Neural cell (in vitro differentiated cells): ENCODE results near the gene ASTN1. TPM values are rescaled to one million over a fixed set of nuclear protein-coding genes. Genes with fewer than 3 reads are reported as not detected.

Experiments used
- H2AFZ ChIP-seq: fragments of 200-600, 300-800 bp; sonication (generic), shearing (Covaris generic); 2 replicates; pipeline ENCODE4 v1.6.0; 2014; ENCODE audit warnings: low read depth, mild to moderate bottlenecking, antibody characterized with exemption, low read length, moderate library complexity
- H3F3A ChIP-seq: fragments of 200-600 bp; shearing (Covaris generic); 2 replicates; pipeline ENCODE4 v1.6.1; 2016; ENCODE audit warnings: mild to moderate bottlenecking, moderate library complexity, mixed read lengths, antibody characterized with exemption, low read length; ENCODE audit not compliant: insufficient read depth, poor library complexity, severe bottlenecking
- H3K27ac ChIP-seq: fragments of 200-600, 300-800 bp; sonication (generic), shearing (Covaris generic); 2 replicates; pipeline ENCODE4 v1.5.1; 2014; ENCODE audit warnings: mild to moderate bottlenecking, low read length, moderate library complexity
- H3K27me3 ChIP-seq: fragments of 300-800, 200-600 bp; sonication (generic), shearing (Covaris generic); 2 replicates; pipeline ENCODE4 v1.6.0; 2014; ENCODE audit warnings: mild to moderate bottlenecking, low read depth, low read length, moderate library complexity; ENCODE audit not compliant: insufficient read depth
- H3K36me3 ChIP-seq: fragments of 300-800, 200-600 bp; sonication (generic), shearing (Covaris generic); 2 replicates; pipeline ENCODE4 v1.5.1; 2014; ENCODE audit warnings: mild to moderate bottlenecking, antibody characterized with exemption, low read length, moderate library complexity; ENCODE audit not compliant: insufficient read depth
- H3K4me2 ChIP-seq: fragments of 300-800, 200-600 bp; sonication (generic), shearing (Covaris generic); 2 replicates; pipeline ENCODE4 v1.6.0; 2014; ENCODE audit warnings: mild to moderate bottlenecking, low read length
- H3K4me3 ChIP-seq: fragments of 300-800, 200-600 bp; sonication (generic), shearing (Covaris generic); 2 replicates; pipeline ENCODE4 v1.5.1; 2014; ENCODE audit warnings: mild to moderate bottlenecking, low read length, moderate library complexity
- H3K79me2 ChIP-seq: fragments of 200-600 bp; shearing (Covaris generic); replicated peaks from 2 replicates; pipeline ENCODE4 v1.6.0; 2014; ENCODE audit warnings: mild to moderate bottlenecking, low read length, moderate library complexity; ENCODE audit not compliant: insufficient read depth
- H3K9ac ChIP-seq: fragments of 300-800, 200-600 bp; sonication (generic), shearing (Covaris generic); 2 replicates; pipeline ENCODE4 v1.6.1; 2016; ENCODE audit warnings: mild to moderate bottlenecking, low read length, mixed read lengths
- H3K9me2 ChIP-seq: fragments of 200-600 bp; shearing (Covaris generic); 2 replicates; pipeline ENCODE4 v1.6.1; 2016; ENCODE audit warnings: mild to moderate bottlenecking, low read length, mixed read lengths; ENCODE audit not compliant: insufficient read depth
- H3K9me3 ChIP-seq: fragments of 200-600, 300-800 bp; sonication (generic), shearing (Covaris generic); 2 replicates; pipeline ENCODE4 v1.6.1; 2016; ENCODE audit warnings: mild to moderate bottlenecking, mixed run types, low read length, moderate library complexity, mixed read lengths
- H4K20me1 ChIP-seq: fragments of 200-600 bp; shearing (Covaris generic); 2 replicates; pipeline ENCODE4 v1.6.1; 2016; ENCODE audit warnings: mild to moderate bottlenecking, mixed run types; ENCODE audit not compliant: insufficient read depth
- EP300 ChIP-seq: fragments of 450-650 bp; conservative IDR thresholded peaks from 2 replicates; pipeline ENCODE4 v1.6.1; 2014; ENCODE audit warnings: antibody characterized with exemption, mild to moderate bottlenecking, moderate library complexity; ENCODE audit not compliant: poor library complexity, severe bottlenecking
- EZH2 ChIP-seq: fragments of 200-600, 300-800 bp; shearing (Covaris generic), sonication (generic); IDR thresholded peaks from 2 replicates; pipeline ENCODE4 v1.6.1; 2014; ENCODE audit warnings: antibody characterized with exemption, low read length, borderline replicate concordance, mild to moderate bottlenecking; ENCODE audit not compliant: insufficient read depth, poor library complexity, severe bottlenecking
- MXI1 ChIP-seq: fragments of 450-650 bp; conservative IDR thresholded peaks from 2 replicates; pipeline ENCODE4 v1.6.1; 2014; ENCODE audit warnings: antibody characterized with exemption, mild to moderate bottlenecking; ENCODE audit not compliant: poor library complexity, severe bottlenecking
- POLR2AphosphoS5 ChIP-seq: IDR thresholded peaks from 2 replicates; pipeline ENCODE4 v1.6.1; 2012
- RAD21 ChIP-seq: fragments of 450-650 bp; conservative IDR thresholded peaks from 2 replicates; pipeline ENCODE4 v1.6.1; 2014; ENCODE audit warnings: antibody characterized with exemption, mild to moderate bottlenecking, moderate library complexity
- SMC3 ChIP-seq: fragments of 450-650 bp; conservative IDR thresholded peaks from 2 replicates; pipeline ENCODE4 v1.6.1; 2014; ENCODE audit warnings: antibody characterized with exemption, mild to moderate bottlenecking, moderate library complexity; ENCODE audit not compliant: poor library complexity
- TAF1 ChIP-seq: IDR thresholded peaks from 2 replicates; pipeline ENCODE4 v1.6.1; 2012; ENCODE audit warnings: low read depth
- polyA plus RNA-seq: library from polyadenylated mRNA; depleted of rRNA; stranded (reverse); fragments of >200 nt; gene quantifications from 2 replicates; pipeline ENCODE4 v1.2.3, GENCODE V29; 2014
- TF ChIP-seq, protein P1 (sequence below): fragments of 450-650 bp; IDR thresholded peaks from 2 replicates; pipeline ENCODE4 v1.5.1; 2014; ENCODE audit warnings: antibody characterized with exemption, mild to moderate bottlenecking, moderate library complexity; ENCODE audit not compliant: poor library complexity, severe bottlenecking
- TF ChIP-seq, protein P2 (sequence below): IDR thresholded peaks from 2 replicates; pipeline ENCODE4 v1.6.1; 2012; ENCODE audit warnings: borderline replicate concordance

Gene ASTN1
- polyA plus RNA-seq, 1 donor from 2014 or later, result 33.4 TPM

DNA sequence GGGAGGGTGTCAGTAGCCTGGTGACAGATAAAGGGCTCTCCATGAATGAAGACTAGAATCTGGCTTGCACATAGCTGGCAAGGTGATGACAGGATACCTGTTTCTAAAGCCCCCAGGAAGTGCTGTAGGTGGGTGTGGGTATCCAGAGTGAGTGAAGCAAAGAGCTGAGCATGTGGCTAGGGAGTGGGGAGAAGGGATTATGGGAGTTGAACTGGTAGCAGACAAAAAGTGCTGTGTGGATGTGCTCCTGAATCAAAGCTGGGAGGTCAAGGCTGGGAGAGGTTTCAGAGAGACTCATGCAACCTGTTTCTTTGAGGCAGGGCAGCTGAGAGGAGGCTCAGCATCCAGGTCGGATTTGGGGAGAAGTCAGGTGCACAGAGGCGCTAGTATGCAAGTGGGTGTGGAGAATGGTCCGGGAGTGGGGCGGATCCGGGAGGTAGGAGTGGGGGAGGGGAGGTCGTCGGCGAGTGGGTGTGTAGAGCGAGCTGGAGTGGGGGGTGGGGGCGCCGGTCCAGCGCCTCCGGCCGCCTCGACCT lies 600 bp downstream of the ASTN1 start:
- Histone ChIP-seq H3K9me3 (no peaks in the 10 kb centered on the region), H3K27ac (peak overlapping the region; percentile 80), H3K4me3 (peak overlapping the region; percentile 82), H3K27me3 (no peaks in the 10 kb centered on the region), H4K20me1 (no peaks in the 10 kb centered on the region), H3K9me2 (no peaks in the 10 kb centered on the region), H3K9ac (peak overlapping the region; percentile 86), H3K36me3 (no peaks in the 10 kb centered on the region), H2AFZ (peak overlapping the region; percentile 83), H3F3A (peaks cover 3% of the 10 kb centered on the region), H3K79me2 (peaks cover 34% of the 10 kb centered on the region), H3K4me2 (peak overlapping the region; percentile 76)
- TF ChIP-seq TAF1 (peak; percentile 41), EP300 (no peak)

DNA sequence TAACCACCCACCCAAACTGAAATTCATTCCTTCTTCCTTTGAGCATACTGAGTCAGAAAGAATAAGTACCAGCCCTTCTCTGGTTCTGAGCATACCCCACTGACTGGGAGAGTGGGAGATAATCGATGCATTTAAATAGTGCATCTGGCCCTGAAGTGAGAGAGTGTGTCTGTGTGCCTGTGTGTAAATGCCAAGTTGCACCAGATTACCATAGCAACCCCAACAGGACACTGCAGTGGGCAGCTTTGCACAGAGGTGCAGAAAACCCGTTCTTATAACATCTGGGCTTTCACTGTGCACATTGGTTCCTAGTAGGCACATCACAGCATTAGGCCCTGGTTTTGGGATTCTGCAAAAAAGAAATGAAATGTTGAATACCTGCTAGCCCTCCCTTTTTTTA lies 2.3 kb downstream of the ASTN1 start:
- no peak overlapping the region for H3K27ac ChIP-seq
- no peak overlapping the region for H2AFZ ChIP-seq
- H3K79me2 ChIP-seq, result peaks cover 34% of the 10 kb centered on the region
- H3K36me3 ChIP-seq, result no peaks in the 10 kb centered on the region
- no peaks in the 10 kb centered on the region for H3K9me3 ChIP-seq
- TF ChIP-seq EP300, result no peak
- no peak overlapping the region for H3K9ac ChIP-seq
- peak overlapping the region; percentile 76 for H3K4me2 ChIP-seq
- H3K9me2 ChIP-seq, result no peaks in the 10 kb centered on the region
- no peaks in the 10 kb centered on the region for H4K20me1 ChIP-seq
- peaks cover 3% of the 10 kb centered on the region for H3F3A ChIP-seq
- no peaks in the 10 kb centered on the region for H3K27me3 ChIP-seq
- H3K4me3 ChIP-seq, result peak overlapping the region; percentile 82

DNA sequence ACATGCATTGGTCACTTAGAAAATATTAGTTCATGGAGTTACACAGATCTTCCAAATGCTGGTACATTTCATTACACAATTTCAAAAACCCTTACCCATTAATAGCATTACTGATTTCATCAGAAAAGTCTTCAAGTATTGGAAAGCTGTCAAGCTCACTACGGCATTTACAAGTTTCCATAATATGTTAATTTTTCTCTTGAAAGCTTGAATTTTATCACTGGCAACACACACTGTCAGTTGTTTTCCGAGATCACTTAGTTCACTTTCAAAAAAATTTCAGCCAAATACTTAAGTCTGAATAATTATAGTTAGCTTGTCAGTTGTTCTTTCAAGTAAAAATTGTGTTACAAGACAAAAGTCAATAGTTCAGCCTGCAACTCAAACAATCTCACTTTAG lies 18.0 kb downstream of the ASTN1 start:
- no peak for TF ChIP-seq EP300
- TF ChIP-seq, protein P1, sequence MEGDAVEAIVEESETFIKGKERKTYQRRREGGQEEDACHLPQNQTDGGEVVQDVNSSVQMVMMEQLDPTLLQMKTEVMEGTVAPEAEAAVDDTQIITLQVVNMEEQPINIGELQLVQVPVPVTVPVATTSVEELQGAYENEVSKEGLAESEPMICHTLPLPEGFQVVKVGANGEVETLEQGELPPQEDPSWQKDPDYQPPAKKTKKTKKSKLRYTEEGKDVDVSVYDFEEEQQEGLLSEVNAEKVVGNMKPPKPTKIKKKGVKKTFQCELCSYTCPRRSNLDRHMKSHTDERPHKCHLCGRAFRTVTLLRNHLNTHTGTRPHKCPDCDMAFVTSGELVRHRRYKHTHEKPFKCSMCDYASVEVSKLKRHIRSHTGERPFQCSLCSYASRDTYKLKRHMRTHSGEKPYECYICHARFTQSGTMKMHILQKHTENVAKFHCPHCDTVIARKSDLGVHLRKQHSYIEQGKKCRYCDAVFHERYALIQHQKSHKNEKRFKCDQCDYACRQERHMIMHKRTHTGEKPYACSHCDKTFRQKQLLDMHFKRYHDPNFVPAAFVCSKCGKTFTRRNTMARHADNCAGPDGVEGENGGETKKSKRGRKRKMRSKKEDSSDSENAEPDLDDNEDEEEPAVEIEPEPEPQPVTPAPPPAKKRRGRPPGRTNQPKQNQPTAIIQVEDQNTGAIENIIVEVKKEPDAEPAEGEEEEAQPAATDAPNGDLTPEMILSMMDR, result no peak
- TF ChIP-seq RAD21, result no peak
- no peak for TF ChIP-seq EZH2
- TF ChIP-seq POLR2AphosphoS5, result no peak
- TF ChIP-seq, protein P2, sequence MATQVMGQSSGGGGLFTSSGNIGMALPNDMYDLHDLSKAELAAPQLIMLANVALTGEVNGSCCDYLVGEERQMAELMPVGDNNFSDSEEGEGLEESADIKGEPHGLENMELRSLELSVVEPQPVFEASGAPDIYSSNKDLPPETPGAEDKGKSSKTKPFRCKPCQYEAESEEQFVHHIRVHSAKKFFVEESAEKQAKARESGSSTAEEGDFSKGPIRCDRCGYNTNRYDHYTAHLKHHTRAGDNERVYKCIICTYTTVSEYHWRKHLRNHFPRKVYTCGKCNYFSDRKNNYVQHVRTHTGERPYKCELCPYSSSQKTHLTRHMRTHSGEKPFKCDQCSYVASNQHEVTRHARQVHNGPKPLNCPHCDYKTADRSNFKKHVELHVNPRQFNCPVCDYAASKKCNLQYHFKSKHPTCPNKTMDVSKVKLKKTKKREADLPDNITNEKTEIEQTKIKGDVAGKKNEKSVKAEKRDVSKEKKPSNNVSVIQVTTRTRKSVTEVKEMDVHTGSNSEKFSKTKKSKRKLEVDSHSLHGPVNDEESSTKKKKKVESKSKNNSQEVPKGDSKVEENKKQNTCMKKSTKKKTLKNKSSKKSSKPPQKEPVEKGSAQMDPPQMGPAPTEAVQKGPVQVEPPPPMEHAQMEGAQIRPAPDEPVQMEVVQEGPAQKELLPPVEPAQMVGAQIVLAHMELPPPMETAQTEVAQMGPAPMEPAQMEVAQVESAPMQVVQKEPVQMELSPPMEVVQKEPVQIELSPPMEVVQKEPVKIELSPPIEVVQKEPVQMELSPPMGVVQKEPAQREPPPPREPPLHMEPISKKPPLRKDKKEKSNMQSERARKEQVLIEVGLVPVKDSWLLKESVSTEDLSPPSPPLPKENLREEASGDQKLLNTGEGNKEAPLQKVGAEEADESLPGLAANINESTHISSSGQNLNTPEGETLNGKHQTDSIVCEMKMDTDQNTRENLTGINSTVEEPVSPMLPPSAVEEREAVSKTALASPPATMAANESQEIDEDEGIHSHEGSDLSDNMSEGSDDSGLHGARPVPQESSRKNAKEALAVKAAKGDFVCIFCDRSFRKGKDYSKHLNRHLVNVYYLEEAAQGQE, result no peak
- TF ChIP-seq MXI1, result no peak
- TF ChIP-seq TAF1, result no peak
- TF ChIP-seq SMC3, result no peak
- Histone ChIP-seq H3F3A (no peaks in the 10 kb centered on the region), H3K4me2 (no peak overlapping the region), H3K9me3 (no peaks in the 10 kb centered on the region), H3K9ac (no peak overlapping the region), H3K4me3 (no peak overlapping the region), H3K79me2 (peaks cover 21% of the 10 kb centered on the region), H2AFZ (no peak overlapping the region), H4K20me1 (no peaks in the 10 kb centered on the region), H3K27ac (no peak overlapping the region), H3K9me2 (no peaks in the 10 kb centered on the region), H3K36me3 (no peaks in the 10 kb centered on the region), H3K27me3 (no peaks in the 10 kb centered on the region)
